AG09319 (cell line): ENCODE measurements around the gene DIP2C.
A peak's percentile ranks its signal among the peaks of the same experiment; 100 is the strongest.

Experiments
- DNase-seq: peaks from one replicate; pipeline ENCODE4 v3.0.0-alpha.2; 2010; ENCODE audit warnings: low read depth; ENCODE audit errors: extremely low read depth
- CTCF ChIP-seq: IDR thresholded peaks from 2 replicates; pipeline ENCODE4 v1.5.1; 2011; ENCODE audit warnings: low read depth, mild to moderate bottlenecking, inconsistent platforms, low read length, moderate library complexity

DIP2C gene

GRCh38 chr10:572696-573095 lies 116.8 kb downstream of the DIP2C start:
- no peak for DNase-seq
- TF ChIP-seq CTCF: no peak

- no peak for TF ChIP-seq CTCF
- DNase-seq: peak; percentile 35
Measured at GRCh38 chr10:571688-572451, 117.6 kb downstream of the DIP2C start.

GRCh38 chr10:571166-571565 lies 118.3 kb downstream of the DIP2C start:
- TF ChIP-seq CTCF: no peak
- no peak for DNase-seq

- no peak for DNase-seq
Measured at GRCh38 chr10:570628-571163, 118.8 kb downstream of the DIP2C start.

GRCh38 chr10:569961-570627 lies 119.4 kb downstream of the DIP2C start:
- DNase-seq: no peak
- no peak for TF ChIP-seq CTCF

More at GRCh38 chr10:570628-571163, 118.8 kb downstream of the DIP2C start:
- TF ChIP-seq CTCF: no peak

- DNase-seq: no peak
- no peak for TF ChIP-seq CTCF
Measured at GRCh38 chr10:568848-569247, 120.6 kb downstream of the DIP2C start.

GRCh38 chr10:567869-568268 lies 121.6 kb downstream of the DIP2C start:
- TF ChIP-seq CTCF: no peak
- DNase-seq: no peak
